GM12878 (cell line): ENCODE results near the gene ADAMTS13. TPM values are rescaled to one million over a fixed set of nuclear protein-coding genes. Genes with fewer than 3 reads are reported as not detected.
A peak's percentile ranks its signal among the peaks of the same experiment; 100 is the strongest.

ENCODE experiments used
- BHLHE40 ChIP-seq, 2 experiments: fragments of 450-650 bp in 1 of 2; IDR thresholded peaks; 2 replicates each; pipeline ENCODE4 v1.6.1; 2011 to 2017; ENCODE audit warnings: low read depth in 2 of 2, borderline replicate concordance in 1 of 2, improper control_type of control experiment in 1 of 2, low read length in 1 of 2, mild to moderate bottlenecking in 1 of 2
- CEBPB ChIP-seq, 2 experiments: fragments of 150-350 bp in 1 of 2; IDR thresholded peaks; 2 replicates each; pipeline ENCODE4 v1.6.1; 2012 to 2014; ENCODE audit warnings: low read depth in 2 of 2, low read length in 2 of 2, borderline replicate concordance in 1 of 2, inconsistent platforms in 1 of 2
- EGR1 ChIP-seq, 2 experiments: IDR thresholded peaks; 1 replicate in 1 of 2; 2 replicates in 1 of 2; pipeline ENCODE4 v1.6.1; 2011 to 2012; ENCODE audit warnings: low read depth in 2 of 2, low read length in 2 of 2, borderline replicate concordance in 1 of 2, mild to moderate bottlenecking in 1 of 2, moderate library complexity in 1 of 2
- FOXM1 ChIP-seq: IDR thresholded peaks from 2 replicates; pipeline ENCODE4 v1.6.1; 2012; ENCODE audit warnings: low read depth, mild to moderate bottlenecking, inconsistent platforms, low read length, moderate library complexity
- GABPA ChIP-seq: IDR thresholded peaks from 2 replicates; pipeline ENCODE4 v1.6.1; 2014; ENCODE audit warnings: antibody characterized with exemption, low read depth, mild to moderate bottlenecking, inconsistent platforms
- HDAC6 ChIP-seq: fragments of 200-600 bp; sonication (generic); IDR thresholded peaks from one replicate; pipeline ENCODE4 v1.8.0; 2017; ENCODE audit warnings: antibody characterized with exemption; ENCODE audit not compliant: unreplicated experiment
- MXI1 ChIP-seq: fragments of 150-350 bp; IDR thresholded peaks from 2 replicates; pipeline ENCODE4 v1.6.1; 2011; ENCODE audit warnings: low read depth, mild to moderate bottlenecking, inconsistent platforms, low read length, improper control_type of control experiment
- NFIC ChIP-seq: IDR thresholded peaks from 2 replicates; pipeline ENCODE4 v1.6.1; 2012; ENCODE audit warnings: low read depth, mild to moderate bottlenecking, inconsistent platforms, low read length, moderate library complexity
- SMAD1 ChIP-seq: fragments of 450-650 bp; IDR thresholded peaks from 2 replicates; pipeline ENCODE4 v1.6.1; 2018; ENCODE audit warnings: mild to moderate bottlenecking, low read depth; ENCODE audit not compliant: partially characterized antibody
- SPI1 ChIP-seq: IDR thresholded peaks from 2 replicates; pipeline ENCODE4 v1.6.1; 2011; ENCODE audit warnings: low read depth, mild to moderate bottlenecking, low read length, moderate library complexity, borderline replicate concordance; ENCODE audit not compliant: insufficient read depth
- SRF ChIP-seq, 2 experiments: IDR thresholded peaks; 2 replicates each; pipeline ENCODE4 v1.6.1; 2011; ENCODE audit warnings: low read depth in 2 of 2, low read length in 2 of 2, mild to moderate bottlenecking in 1 of 2, moderate library complexity in 1 of 2
- SUPT20H ChIP-seq: IDR thresholded peaks from 2 replicates; pipeline ENCODE4 v1.6.1; 2011; ENCODE audit warnings: low read depth, mild to moderate bottlenecking, low read length, moderate library complexity, borderline replicate concordance; ENCODE audit not compliant: control insufficient read depth
- TAF1 ChIP-seq: IDR thresholded peaks from 2 replicates; pipeline ENCODE4 v1.6.1; 2011; ENCODE audit warnings: mild to moderate bottlenecking, low read depth, low read length, borderline replicate concordance
- ZNF384 ChIP-seq: IDR thresholded peaks from 2 replicates; pipeline ENCODE4 v1.6.1; 2012; ENCODE audit warnings: low read depth, mild to moderate bottlenecking, low read length, improper control_type of control experiment, borderline replicate concordance
- polyA plus RNA-seq, 11 experiments: library from polyadenylated mRNA; depleted of rRNA in 4 of 11; unstranded in 6 of 11; stranded (reverse) in 5 of 11; fragments of >200 nt; fragmentation: Nextera tagmentation in 4 of 11; fragmentation: Illumina TruSeq in 1 of 11; extraction: Ambion mirVana in 4 of 11; extraction: Trizol in 1 of 11; gene quantifications; 1 replicate in 1 of 11; 2 replicates in 10 of 11; pipeline versions ENCODE4 v1.2.1 to v1.2.3, GENCODE V29; 2011 to 2016; ENCODE audit warnings: inconsistent platforms in 2 of 11, missing spikeins in 2 of 11, low read depth in 1 of 11
- total RNA-seq, 4 experiments: library from RNA; depleted of rRNA in 3 of 4; stranded (reverse); fragments of >200 nt in 3 of 4; fragmentation: Illumina TruSeq in 1 of 4; extraction: Trizol in 1 of 4; gene quantifications; 2 replicates each; pipeline versions ENCODE4 v1.2.1 to v1.2.3, GENCODE V29; 2013 to 2021
- TF ChIP-seq, protein P1 (sequence below): fragments of 150-350 bp; IDR thresholded peaks from 2 replicates; pipeline ENCODE4 v1.6.1; 2014; ENCODE audit warnings: mild to moderate bottlenecking, low read depth, low read length
- TF ChIP-seq, protein P2 (sequence below): IDR thresholded peaks from 2 replicates; pipeline ENCODE4 v1.6.1; 2011; ENCODE audit warnings: borderline replicate concordance, low read depth, mild to moderate bottlenecking, moderate library complexity, low read length; ENCODE audit not compliant: insufficient read depth, poor library complexity, severe bottlenecking
- TF ChIP-seq, protein P3 (sequence below): fragments of 450-650 bp; formaldehyde crosslinking; IDR thresholded peaks from 2 replicates; pipeline ENCODE4 v1.4.0; 2020; ENCODE audit warnings: mild to moderate bottlenecking, moderate library complexity
- TF ChIP-seq, protein P4 (sequence below): fragments of 450-650 bp; IDR thresholded peaks from 2 replicates; pipeline ENCODE4 v1.6.1; 2018; ENCODE audit warnings: borderline replicate concordance, mild to moderate bottlenecking; ENCODE audit not compliant: partially characterized antibody

ADAMTS13 gene
- total and polyA plus RNA-seq, 10 of the 15 experiments (the other 5 are each of a cell fraction or from before 2014, with no cell fraction given), result 0.08 to 2.4 (median 0.28) TPM

DNA sequence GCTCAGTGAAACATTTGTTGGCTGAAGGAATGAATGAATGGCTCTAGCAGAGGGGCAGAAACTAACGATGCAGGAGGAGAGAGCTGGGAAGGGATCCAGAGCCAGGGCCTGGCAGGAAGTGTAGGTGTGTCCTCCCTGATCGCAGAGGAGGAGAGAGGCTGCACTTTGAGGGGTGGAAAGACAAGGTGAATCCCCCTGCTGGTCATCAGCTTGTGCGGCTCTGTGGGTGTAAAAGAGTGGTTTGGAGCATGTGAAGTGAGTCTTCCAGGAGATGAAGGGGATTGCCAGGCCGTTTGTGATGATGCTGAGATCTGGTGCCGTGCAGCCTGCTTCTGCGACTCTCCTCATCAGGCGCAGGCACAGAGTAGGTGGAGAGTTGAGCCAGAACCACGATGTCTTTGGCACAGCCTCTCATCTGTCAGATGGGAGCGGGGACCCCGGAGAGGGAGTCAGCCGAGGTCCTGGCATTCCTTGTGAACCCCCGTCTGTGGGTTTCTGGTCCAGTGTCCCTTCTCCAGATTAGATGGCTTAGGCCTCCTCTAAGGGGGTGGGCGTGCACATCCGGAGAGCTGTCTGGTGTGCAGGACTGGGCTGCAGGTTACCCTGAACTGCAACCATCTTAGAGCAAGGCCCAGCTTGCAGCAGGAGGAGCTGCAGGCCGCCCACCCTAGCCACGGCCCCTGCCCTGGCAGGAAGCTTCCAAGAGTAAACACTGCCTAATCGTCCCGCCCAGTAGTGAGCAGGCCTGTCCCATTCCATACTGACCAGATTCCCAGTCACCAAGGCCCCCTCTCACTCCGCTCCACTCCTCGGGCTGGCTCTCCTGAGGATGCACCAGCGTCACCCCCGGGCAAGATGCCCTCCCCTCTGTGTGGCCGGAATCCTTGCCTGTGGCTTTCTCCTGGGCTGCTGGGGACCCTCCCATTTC lies at the start of gene ADAMTS13 (continued):
- TF ChIP-seq, protein P1, sequence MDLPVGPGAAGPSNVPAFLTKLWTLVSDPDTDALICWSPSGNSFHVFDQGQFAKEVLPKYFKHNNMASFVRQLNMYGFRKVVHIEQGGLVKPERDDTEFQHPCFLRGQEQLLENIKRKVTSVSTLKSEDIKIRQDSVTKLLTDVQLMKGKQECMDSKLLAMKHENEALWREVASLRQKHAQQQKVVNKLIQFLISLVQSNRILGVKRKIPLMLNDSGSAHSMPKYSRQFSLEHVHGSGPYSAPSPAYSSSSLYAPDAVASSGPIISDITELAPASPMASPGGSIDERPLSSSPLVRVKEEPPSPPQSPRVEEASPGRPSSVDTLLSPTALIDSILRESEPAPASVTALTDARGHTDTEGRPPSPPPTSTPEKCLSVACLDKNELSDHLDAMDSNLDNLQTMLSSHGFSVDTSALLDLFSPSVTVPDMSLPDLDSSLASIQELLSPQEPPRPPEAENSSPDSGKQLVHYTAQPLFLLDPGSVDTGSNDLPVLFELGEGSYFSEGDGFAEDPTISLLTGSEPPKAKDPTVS, result no peak
- no peak for TF ChIP-seq SUPT20H
- TF ChIP-seq ZNF384, result no peak
- TF ChIP-seq CEBPB (IDR thresholded peaks at IDR 0.05; ENCODE audit: borderline replicate concordance in 1 of 2, low read depth in 2 of 2, low read length in 2 of 2), result no peak
- no peak for TF ChIP-seq GABPA
- TF ChIP-seq SRF (IDR thresholded peaks at IDR 0.05; ENCODE audit: low read depth in 2 of 2, low read length in 2 of 2), result no peak
- TF ChIP-seq SMAD1, result no peak
- TF ChIP-seq, protein P2, sequence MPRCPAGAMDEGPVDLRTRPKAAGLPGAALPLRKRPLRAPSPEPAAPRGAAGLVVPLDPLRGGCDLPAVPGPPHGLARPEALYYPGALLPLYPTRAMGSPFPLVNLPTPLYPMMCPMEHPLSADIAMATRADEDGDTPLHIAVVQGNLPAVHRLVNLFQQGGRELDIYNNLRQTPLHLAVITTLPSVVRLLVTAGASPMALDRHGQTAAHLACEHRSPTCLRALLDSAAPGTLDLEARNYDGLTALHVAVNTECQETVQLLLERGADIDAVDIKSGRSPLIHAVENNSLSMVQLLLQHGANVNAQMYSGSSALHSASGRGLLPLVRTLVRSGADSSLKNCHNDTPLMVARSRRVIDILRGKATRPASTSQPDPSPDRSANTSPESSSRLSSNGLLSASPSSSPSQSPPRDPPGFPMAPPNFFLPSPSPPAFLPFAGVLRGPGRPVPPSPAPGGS, result no peak
- TF ChIP-seq MXI1, result peak; percentile 77
- no peak for TF ChIP-seq HDAC6
- TF ChIP-seq, protein P3, sequence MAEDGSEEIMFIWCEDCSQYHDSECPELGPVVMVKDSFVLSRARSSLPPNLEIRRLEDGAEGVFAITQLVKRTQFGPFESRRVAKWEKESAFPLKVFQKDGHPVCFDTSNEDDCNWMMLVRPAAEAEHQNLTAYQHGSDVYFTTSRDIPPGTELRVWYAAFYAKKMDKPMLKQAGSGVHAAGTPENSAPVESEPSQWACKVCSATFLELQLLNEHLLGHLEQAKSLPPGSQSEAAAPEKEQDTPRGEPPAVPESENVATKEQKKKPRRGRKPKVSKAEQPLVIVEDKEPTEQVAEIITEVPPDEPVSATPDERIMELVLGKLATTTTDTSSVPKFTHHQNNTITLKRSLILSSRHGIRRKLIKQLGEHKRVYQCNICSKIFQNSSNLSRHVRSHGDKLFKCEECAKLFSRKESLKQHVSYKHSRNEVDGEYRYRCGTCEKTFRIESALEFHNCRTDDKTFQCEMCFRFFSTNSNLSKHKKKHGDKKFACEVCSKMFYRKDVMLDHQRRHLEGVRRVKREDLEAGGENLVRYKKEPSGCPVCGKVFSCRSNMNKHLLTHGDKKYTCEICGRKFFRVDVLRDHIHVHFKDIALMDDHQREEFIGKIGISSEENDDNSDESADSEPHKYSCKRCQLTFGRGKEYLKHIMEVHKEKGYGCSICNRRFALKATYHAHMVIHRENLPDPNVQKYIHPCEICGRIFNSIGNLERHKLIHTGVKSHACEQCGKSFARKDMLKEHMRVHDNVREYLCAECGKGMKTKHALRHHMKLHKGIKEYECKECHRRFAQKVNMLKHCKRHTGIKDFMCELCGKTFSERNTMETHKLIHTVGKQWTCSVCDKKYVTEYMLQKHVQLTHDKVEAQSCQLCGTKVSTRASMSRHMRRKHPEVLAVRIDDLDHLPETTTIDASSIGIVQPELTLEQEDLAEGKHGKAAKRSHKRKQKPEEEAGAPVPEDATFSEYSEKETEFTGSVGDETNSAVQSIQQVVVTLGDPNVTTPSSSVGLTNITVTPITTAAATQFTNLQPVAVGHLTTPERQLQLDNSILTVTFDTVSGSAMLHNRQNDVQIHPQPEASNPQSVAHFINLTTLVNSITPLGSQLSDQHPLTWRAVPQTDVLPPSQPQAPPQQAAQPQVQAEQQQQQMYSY (CRISPR knock-in tag), result no peak
- no peak for TF ChIP-seq EGR1 (IDR thresholded peaks at IDR 0.05; ENCODE audit: borderline replicate concordance in 1 of 2, low read depth in 2 of 2, low read length in 2 of 2)
- TF ChIP-seq NFIC, result no peak
- peak; percentile 83 to 91 for TF ChIP-seq BHLHE40 (IDR thresholded peaks at IDR 0.05; ENCODE audit: borderline replicate concordance in 1 of 2, low read depth in 2 of 2, low read length in 1 of 2)
- TF ChIP-seq TAF1, result no peak
- TF ChIP-seq, protein P4, sequence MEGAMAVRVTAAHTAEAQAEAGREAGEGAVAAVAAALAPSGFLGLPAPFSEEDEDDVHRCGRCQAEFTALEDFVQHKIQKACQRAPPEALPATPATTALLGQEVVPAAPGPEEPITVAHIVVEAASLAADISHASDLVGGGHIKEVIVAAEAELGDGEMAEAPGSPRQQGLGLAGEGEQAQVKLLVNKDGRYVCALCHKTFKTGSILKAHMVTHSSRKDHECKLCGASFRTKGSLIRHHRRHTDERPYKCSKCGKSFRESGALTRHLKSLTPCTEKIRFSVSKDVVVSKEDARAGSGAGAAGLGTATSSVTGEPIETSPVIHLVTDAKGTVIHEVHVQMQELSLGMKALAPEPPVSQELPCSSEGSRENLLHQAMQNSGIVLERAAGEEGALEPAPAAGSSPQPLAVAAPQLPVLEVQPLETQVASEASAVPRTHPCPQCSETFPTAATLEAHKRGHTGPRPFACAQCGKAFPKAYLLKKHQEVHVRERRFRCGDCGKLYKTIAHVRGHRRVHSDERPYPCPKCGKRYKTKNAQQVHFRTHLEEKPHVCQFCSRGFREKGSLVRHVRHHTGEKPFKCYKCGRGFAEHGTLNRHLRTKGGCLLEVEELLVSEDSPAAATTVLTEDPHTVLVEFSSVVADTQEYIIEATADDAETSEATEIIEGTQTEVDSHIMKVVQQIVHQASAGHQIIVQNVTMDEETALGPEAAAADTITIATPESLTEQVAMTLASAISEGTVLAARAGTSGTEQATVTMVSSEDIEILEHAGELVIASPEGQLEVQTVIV, result no peak
- no peak; the same call in 1 of the 2 replicates for TF ChIP-seq SPI1
- TF ChIP-seq FOXM1, result no peak
